Heart left ventricle (tissue), 13 donors: ENCODE measurements around the gene ACOT6.
"Not testable (repeated sequence)": the region's sequence is repeated elsewhere in the genome, so short reads cannot be mapped to it uniquely, and the experiment has no call there.

Source experiments
- POLR2A ChIP-seq, 2 donors: fragments of 450-650 bp; IDR thresholded peaks; one replicate each; pipeline ENCODE4 v1.6.1; 2017; ENCODE audit warnings: antibody characterized with exemption in 2 of 2, mild to moderate bottlenecking in 2 of 2, moderate library complexity in 2 of 2
- TF ChIP-seq, protein P1 (sequence below), 12 donors: fragments of 200-600 bp; sonication (generic) in 4 of 12; IDR thresholded peaks; one replicate each; pipeline versions ENCODE4 v1.5.0 to v1.8.0; 2018 to 2022; ENCODE audit warnings: antibody characterized with exemption in 12 of 12, mild to moderate bottlenecking in 5 of 12
- donor health status: ischemic (EF 13 %, LVEDD 7.1; RV severe dilation, severe dysfunction).
- donor health status: DM: no; HTN: yes; CAD: no.
- donor health status: DM: no; HTN: no; CAD: no.
- donor health status: ischemic (EF 25% LVEDD 6.9; RV normal size, moderate dysfunction).
- donor health status: ischemic (EF 25% LVEDD 5.7; RV mildly dilated, moderate dysfunction).
- donor health status: ischemic (EF 35%, LVEDD 5.7; RV mildly dilated, moderate dysfunction).
- donor health status: nonischemic (EF 11% LVEDD 7.7; RV severe dilation, severe dysfunction).
- donor health status: DM: yes; HTN: yes; CAD: no.
- donor health status: PGD.
- donor health status: ischemic (EF 29% LVEDD 5.4; RV normal size, mild dysfunction).
- donor health status: nonischemic (EF 23%, LVEDD 6.1; RV moderate dilation, normal function).

DNA sequence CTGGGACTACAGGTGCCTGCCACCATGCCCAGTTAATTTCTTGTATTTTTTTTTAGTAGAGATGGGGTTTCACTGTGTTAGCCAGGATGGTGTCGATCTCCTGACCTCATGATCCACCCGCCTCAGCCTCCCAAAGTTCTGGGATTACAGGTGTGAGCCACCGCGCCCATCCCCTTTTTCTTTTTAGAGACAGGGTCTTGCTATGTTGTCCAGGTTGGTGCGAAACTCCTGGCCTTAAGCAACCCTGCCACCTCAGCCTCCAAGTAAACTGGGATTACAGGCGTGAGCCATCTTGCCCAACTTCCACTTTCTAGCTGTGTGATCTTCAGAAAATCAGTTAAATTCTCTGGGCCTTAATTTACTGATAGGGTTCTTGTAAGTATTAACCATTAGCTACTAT lies 45.4 kb upstream of the ACOT6 start:
- TF ChIP-seq POLR2A (IDR thresholded peaks at IDR 0.05) = not testable (repeated sequence)
- TF ChIP-seq, protein P1, sequence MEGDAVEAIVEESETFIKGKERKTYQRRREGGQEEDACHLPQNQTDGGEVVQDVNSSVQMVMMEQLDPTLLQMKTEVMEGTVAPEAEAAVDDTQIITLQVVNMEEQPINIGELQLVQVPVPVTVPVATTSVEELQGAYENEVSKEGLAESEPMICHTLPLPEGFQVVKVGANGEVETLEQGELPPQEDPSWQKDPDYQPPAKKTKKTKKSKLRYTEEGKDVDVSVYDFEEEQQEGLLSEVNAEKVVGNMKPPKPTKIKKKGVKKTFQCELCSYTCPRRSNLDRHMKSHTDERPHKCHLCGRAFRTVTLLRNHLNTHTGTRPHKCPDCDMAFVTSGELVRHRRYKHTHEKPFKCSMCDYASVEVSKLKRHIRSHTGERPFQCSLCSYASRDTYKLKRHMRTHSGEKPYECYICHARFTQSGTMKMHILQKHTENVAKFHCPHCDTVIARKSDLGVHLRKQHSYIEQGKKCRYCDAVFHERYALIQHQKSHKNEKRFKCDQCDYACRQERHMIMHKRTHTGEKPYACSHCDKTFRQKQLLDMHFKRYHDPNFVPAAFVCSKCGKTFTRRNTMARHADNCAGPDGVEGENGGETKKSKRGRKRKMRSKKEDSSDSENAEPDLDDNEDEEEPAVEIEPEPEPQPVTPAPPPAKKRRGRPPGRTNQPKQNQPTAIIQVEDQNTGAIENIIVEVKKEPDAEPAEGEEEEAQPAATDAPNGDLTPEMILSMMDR (IDR thresholded peaks at IDR 0.05) = not testable (repeated sequence)
